GM18511 (cell line): ENCODE results near the gene WWOX.

Experiments
- ATAC-seq: cut with Tn5 transposase; IDR thresholded peaks from one replicate; pipeline ENCODE4 v1.9.1; 2021; ENCODE audit warnings: mild to moderate bottlenecking, moderate library complexity; ENCODE audit not compliant: unreplicated experiment

The WWOX gene

GRCh38 chr16:78220571-78220970 is 121.1 kb downstream of the WWOX start:
- ATAC-seq, result no peak

- ATAC-seq, result no peak
Observed at GRCh38 chr16:78221892-78222291, 122.4 kb downstream of the WWOX start.

GRCh38 chr16:78224342-78224741 is 124.9 kb downstream of the WWOX start:
- ATAC-seq, result no peak

- ATAC-seq, result no peak
Observed at GRCh38 chr16:78225919-78226318, 126.5 kb downstream of the WWOX start.

GRCh38 chr16:78227855-78228254 is 128.4 kb downstream of the WWOX start:
- no peak for ATAC-seq

- no peak for ATAC-seq
Observed at GRCh38 chr16:78228704-78229103, 129.2 kb downstream of the WWOX start.

GRCh38 chr16:78230832-78231231 is 131.4 kb downstream of the WWOX start:
- ATAC-seq, result no peak

GRCh38 chr16:78235168-78235800 is 135.8 kb downstream of the WWOX start:
- ATAC-seq, result peak; percentile 91

- no peak for ATAC-seq
Observed at GRCh38 chr16:78235876-78236275, 136.4 kb downstream of the WWOX start.

GRCh38 chr16:78237841-78238240 is 138.4 kb downstream of the WWOX start:
- no peak for ATAC-seq

GRCh38 chr16:78240459-78241222 is 141.2 kb downstream of the WWOX start:
- no peak for ATAC-seq

- no peak for ATAC-seq
Observed at GRCh38 chr16:78242239-78242630, 142.8 kb downstream of the WWOX start.

- ATAC-seq, result no peak
Observed at GRCh38 chr16:78244131-78244895, 144.9 kb downstream of the WWOX start.

GRCh38 chr16:78246559-78246958 is 147.1 kb downstream of the WWOX start:
- no peak for ATAC-seq

- no peak for ATAC-seq
Observed at GRCh38 chr16:78249056-78249455, 149.6 kb downstream of the WWOX start.

- ATAC-seq, result no peak
Observed at GRCh38 chr16:78249832-78250231, 150.4 kb downstream of the WWOX start.

GRCh38 chr16:78251115-78251514 is 151.7 kb downstream of the WWOX start:
- no peak for ATAC-seq

- ATAC-seq, result no peak
Observed at GRCh38 chr16:78252757-78253156, 153.3 kb downstream of the WWOX start.

GRCh38 chr16:78254841-78255240 is 155.4 kb downstream of the WWOX start:
- no peak for ATAC-seq

GRCh38 chr16:78256686-78257375 is 157.4 kb downstream of the WWOX start:
- ATAC-seq, result no peak

GRCh38 chr16:78257376-78257728 is 157.9 kb downstream of the WWOX start:
- no peak for ATAC-seq
